Measurements from ENCODE around the gene CPE.

DNA sequence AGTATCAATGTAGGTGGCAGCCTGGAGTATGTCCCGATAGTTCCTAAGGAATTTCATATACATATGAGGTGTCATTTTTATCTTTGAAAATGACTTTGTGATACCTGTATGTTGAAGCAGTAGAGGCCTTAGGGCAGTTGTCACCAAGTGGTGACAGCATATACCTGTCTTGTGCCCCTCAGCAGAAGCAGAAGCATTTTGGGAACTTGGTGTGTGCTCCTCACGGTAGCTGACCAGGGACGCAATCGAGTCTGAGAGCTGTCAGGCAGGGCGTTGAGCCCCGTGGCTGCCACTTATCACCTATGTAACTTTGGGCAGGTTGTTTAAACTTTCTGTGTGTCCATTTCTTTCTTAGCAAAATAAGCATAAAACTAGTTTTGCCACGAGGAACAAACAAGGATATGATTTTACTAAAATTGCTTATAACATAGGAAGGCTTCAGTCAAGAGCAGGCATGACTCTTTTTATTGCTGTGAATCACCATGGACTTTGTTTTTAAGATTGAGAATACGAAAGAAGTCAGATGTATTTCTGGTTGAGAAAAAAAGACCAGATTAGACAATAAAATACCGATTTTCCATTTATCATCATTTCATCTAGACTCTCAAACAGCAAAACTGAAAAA lies 161.5 kb downstream of the CPE start:
- TF ChIP-seq, protein P1, sequence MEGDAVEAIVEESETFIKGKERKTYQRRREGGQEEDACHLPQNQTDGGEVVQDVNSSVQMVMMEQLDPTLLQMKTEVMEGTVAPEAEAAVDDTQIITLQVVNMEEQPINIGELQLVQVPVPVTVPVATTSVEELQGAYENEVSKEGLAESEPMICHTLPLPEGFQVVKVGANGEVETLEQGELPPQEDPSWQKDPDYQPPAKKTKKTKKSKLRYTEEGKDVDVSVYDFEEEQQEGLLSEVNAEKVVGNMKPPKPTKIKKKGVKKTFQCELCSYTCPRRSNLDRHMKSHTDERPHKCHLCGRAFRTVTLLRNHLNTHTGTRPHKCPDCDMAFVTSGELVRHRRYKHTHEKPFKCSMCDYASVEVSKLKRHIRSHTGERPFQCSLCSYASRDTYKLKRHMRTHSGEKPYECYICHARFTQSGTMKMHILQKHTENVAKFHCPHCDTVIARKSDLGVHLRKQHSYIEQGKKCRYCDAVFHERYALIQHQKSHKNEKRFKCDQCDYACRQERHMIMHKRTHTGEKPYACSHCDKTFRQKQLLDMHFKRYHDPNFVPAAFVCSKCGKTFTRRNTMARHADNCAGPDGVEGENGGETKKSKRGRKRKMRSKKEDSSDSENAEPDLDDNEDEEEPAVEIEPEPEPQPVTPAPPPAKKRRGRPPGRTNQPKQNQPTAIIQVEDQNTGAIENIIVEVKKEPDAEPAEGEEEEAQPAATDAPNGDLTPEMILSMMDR (IDR thresholded peaks at IDR 0.05): no peak
- TF ChIP-seq POLR2A (IDR thresholded peaks at IDR 0.05): no peak
- TF ChIP-seq POLR2AphosphoS5 (IDR thresholded peaks at IDR 0.05; ENCODE audit: insufficient read depth in 1 of 2, low read depth in 1 of 2): no peak

Data from vagina (tissue), 2 donors.